Tibial nerve (tissue), 3 donors: ENCODE data around the gene UGCG.

Source experiments
- POLR2A ChIP-seq, 2 donors: fragments of 450-650 bp; IDR thresholded peaks; one replicate each; pipeline ENCODE4 v1.6.1; 2017; ENCODE audit warnings: antibody characterized with exemption in 2 of 2, mild to moderate bottlenecking in 2 of 2, moderate library complexity in 2 of 2
- TF ChIP-seq, protein P1 (sequence below), 5 experiments: fragments of 200-600 bp in 3 of 5; fragments of 450-650 bp in 2 of 5; sonication (generic) in 3 of 5; IDR thresholded peaks; one replicate each; pipeline ENCODE4 v1.5.1; 2016 to 2019; ENCODE audit warnings: antibody characterized with exemption in 5 of 5, mild to moderate bottlenecking in 3 of 5, moderate library complexity in 2 of 5

DNA sequence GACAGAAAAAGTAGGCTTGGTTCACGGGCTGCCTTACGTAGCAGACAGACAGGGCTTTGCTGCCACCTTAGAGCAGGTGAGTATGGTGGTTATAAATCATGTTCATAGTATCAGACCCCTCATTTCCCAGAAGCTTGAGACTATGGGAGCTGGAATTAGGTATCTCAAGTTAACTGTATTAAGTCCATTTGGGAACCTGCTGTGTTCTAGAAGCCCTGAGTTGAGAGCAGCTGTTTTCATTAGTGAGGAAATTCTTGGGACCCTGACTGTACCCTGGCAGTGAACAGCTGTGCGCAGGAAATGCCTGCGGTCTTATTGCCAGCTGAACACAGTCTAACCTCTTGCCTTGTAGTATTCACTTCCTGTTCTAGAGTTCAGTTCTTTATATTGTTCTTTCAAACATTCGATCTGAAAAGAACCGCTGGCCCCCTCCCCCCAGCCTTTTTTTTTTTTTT is 29.8 kb downstream of the UGCG start:
- TF ChIP-seq, protein P1, sequence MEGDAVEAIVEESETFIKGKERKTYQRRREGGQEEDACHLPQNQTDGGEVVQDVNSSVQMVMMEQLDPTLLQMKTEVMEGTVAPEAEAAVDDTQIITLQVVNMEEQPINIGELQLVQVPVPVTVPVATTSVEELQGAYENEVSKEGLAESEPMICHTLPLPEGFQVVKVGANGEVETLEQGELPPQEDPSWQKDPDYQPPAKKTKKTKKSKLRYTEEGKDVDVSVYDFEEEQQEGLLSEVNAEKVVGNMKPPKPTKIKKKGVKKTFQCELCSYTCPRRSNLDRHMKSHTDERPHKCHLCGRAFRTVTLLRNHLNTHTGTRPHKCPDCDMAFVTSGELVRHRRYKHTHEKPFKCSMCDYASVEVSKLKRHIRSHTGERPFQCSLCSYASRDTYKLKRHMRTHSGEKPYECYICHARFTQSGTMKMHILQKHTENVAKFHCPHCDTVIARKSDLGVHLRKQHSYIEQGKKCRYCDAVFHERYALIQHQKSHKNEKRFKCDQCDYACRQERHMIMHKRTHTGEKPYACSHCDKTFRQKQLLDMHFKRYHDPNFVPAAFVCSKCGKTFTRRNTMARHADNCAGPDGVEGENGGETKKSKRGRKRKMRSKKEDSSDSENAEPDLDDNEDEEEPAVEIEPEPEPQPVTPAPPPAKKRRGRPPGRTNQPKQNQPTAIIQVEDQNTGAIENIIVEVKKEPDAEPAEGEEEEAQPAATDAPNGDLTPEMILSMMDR (IDR thresholded peaks at IDR 0.05), result no peak
- no peak for TF ChIP-seq POLR2A (IDR thresholded peaks at IDR 0.05)
